Upper lobe of left lung (tissue), 4 donors: ENCODE data around the gene PSMB5.

Experiments
- POLR2A ChIP-seq, 4 donors: fragments of 450-650 bp; IDR thresholded peaks; one replicate each; pipeline ENCODE4 v1.5.1; 2016 to 2017; ENCODE audit warnings: antibody characterized with exemption in 4 of 4, mild to moderate bottlenecking in 2 of 4
- POLR2AphosphoS5 ChIP-seq, 2 donors: sonication (generic); formaldehyde crosslinking; IDR thresholded peaks; one replicate each; pipeline ENCODE4 v1.5.1; 2017; ENCODE audit warnings: antibody characterized with exemption in 2 of 2
- TF ChIP-seq, protein P1 (sequence below), 6 experiments: fragments of 450-650 bp in 4 of 6; fragments of 200-600 bp in 2 of 6; sonication (generic) in 2 of 6; IDR thresholded peaks; one replicate each; pipeline ENCODE4 v1.5.1; 2016 to 2019; ENCODE audit warnings: antibody characterized with exemption in 6 of 6

DNA sequence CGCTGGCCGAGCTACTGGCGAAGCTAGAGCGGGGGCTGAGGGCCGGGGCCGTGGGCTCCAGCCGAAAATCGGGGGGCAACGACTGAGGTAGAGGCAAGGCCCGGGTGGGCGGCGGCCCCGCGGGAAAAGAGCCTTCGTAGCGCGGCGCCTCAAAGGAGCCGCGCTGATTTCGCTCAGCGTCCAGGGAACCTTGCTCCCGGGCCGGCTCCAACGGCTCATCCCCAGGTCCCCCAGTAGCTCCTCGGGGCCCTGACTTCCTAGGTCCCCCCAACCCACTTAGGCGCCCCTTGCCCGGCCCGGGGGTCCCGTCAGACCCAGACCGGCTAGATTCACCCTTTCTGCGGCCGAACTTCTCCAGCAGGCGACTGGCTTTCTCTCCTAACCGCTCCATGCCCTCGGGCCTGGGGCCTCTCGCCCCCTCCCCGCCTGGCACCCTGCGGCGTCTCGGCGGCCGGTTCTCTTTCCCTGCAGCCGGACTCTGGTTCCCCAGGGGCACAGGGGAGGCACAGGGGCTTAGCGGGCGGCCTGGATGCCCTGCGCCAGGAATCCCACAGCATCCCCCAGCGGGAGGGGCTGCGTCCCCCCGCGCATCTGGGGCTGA is 52.7 kb downstream of the PSMB5 start:
- TF ChIP-seq, protein P1, sequence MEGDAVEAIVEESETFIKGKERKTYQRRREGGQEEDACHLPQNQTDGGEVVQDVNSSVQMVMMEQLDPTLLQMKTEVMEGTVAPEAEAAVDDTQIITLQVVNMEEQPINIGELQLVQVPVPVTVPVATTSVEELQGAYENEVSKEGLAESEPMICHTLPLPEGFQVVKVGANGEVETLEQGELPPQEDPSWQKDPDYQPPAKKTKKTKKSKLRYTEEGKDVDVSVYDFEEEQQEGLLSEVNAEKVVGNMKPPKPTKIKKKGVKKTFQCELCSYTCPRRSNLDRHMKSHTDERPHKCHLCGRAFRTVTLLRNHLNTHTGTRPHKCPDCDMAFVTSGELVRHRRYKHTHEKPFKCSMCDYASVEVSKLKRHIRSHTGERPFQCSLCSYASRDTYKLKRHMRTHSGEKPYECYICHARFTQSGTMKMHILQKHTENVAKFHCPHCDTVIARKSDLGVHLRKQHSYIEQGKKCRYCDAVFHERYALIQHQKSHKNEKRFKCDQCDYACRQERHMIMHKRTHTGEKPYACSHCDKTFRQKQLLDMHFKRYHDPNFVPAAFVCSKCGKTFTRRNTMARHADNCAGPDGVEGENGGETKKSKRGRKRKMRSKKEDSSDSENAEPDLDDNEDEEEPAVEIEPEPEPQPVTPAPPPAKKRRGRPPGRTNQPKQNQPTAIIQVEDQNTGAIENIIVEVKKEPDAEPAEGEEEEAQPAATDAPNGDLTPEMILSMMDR (IDR thresholded peaks at IDR 0.05) = no peak
- TF ChIP-seq POLR2A (IDR thresholded peaks at IDR 0.05) (peak in 1 of 4 donors; percentile 33), POLR2AphosphoS5 (IDR thresholded peaks at IDR 0.05) (no peak)
